Activated naive CD8-positive, alpha-beta T cell treated with anti-CD3 and anti-CD28 coated beads for 36 hours (primary cell): ENCODE results near the gene TRPM5. TPM values are rescaled to one million over a fixed set of nuclear protein-coding genes. Genes with fewer than 3 reads are reported as not detected.
A peak's percentile ranks its signal among the peaks of the same experiment; 100 is the strongest.

Source experiments
- DNase-seq: peaks from one replicate; pipeline ENCODE4 v3.0.0; 2021
- H3K27ac Mint-ChIP-seq: one replicate; pipeline ENCODE4 v1.8.0; 2022; ENCODE audit warnings: mild to moderate bottlenecking, moderate library complexity, mixed read lengths
- H3K27me3 Mint-ChIP-seq: one replicate; pipeline ENCODE4 v1.8.0; 2022; ENCODE audit warnings: mild to moderate bottlenecking, mixed read lengths
- H3K36me3 Mint-ChIP-seq: one replicate; pipeline ENCODE4 v1.8.0; 2021; ENCODE audit warnings: mild to moderate bottlenecking, mixed read lengths
- H3K4me1 Mint-ChIP-seq: one replicate; pipeline ENCODE4 v1.8.0; 2021; ENCODE audit warnings: mixed read lengths
- H3K4me3 Mint-ChIP-seq: one replicate; pipeline ENCODE4 v1.8.0; 2022; ENCODE audit warnings: mild to moderate bottlenecking, moderate library complexity, mixed read lengths
- H3K9me3 Mint-ChIP-seq: one replicate; pipeline ENCODE4 v1.8.0; 2022; ENCODE audit warnings: mixed read lengths
- total RNA-seq, 2 experiments: library from RNA; stranded (reverse); gene quantifications; one replicate each; pipeline ENCODE4 v1.2.3, GENCODE V29; 2021

Gene TRPM5
- total RNA-seq, 2 experiments from 2014 or later: not detected

GRCh38 chr11:2450321-2451041, 6.2 kb upstream of the TRPM5 start:
- H3K27ac Mint-ChIP-seq: no peak overlapping the region
- peaks cover 8% of the 10 kb centered on the region for H3K4me1 Mint-ChIP-seq
- H3K27me3 Mint-ChIP-seq: no peaks in the 10 kb centered on the region
- no peak overlapping the region for H3K4me3 Mint-ChIP-seq
- H3K9me3 Mint-ChIP-seq: no peaks in the 10 kb centered on the region
- peaks cover 3% of the 10 kb centered on the region for H3K36me3 Mint-ChIP-seq
- no peak for DNase-seq

GRCh38 chr11:2449548-2450320, 5.4 kb upstream of the TRPM5 start:
- DNase-seq: no peak
- no peaks in the 10 kb centered on the region for H3K36me3 Mint-ChIP-seq
- H3K27ac Mint-ChIP-seq: no peak overlapping the region
- H3K27me3 Mint-ChIP-seq: no peaks in the 10 kb centered on the region
- H3K4me3 Mint-ChIP-seq: no peak overlapping the region
- H3K4me1 Mint-ChIP-seq: peaks cover 11% of the 10 kb centered on the region
- no peaks in the 10 kb centered on the region for H3K9me3 Mint-ChIP-seq

- no peak for DNase-seq
- H3K4me1 Mint-ChIP-seq: peaks cover 11% of the 10 kb centered on the region
Measured at GRCh38 chr11:2448661-2449547, 4.6 kb upstream of the TRPM5 start.

GRCh38 chr11:2447951-2448650, 3.8 kb upstream of the TRPM5 start:
- Mint-ChIP-seq H3K9me3 (no peaks in the 10 kb centered on the region), H3K4me1 (peaks cover 16% of the 10 kb centered on the region), H3K4me3 (no peak overlapping the region), H3K36me3 (no peaks in the 10 kb centered on the region), H3K27me3 (no peaks in the 10 kb centered on the region), H3K27ac (no peak overlapping the region)
- DNase-seq: no peak

More at GRCh38 chr11:2448661-2449547, 4.6 kb upstream of the TRPM5 start:
- H3K9me3 Mint-ChIP-seq: no peaks in the 10 kb centered on the region
- H3K4me3 Mint-ChIP-seq: no peak overlapping the region
- H3K27me3 Mint-ChIP-seq: no peaks in the 10 kb centered on the region
- H3K36me3 Mint-ChIP-seq: no peaks in the 10 kb centered on the region
- H3K27ac Mint-ChIP-seq: no peak overlapping the region

GRCh38 chr11:2447253-2447950, 3.1 kb upstream of the TRPM5 start:
- Mint-ChIP-seq H3K9me3 (no peaks in the 10 kb centered on the region), H3K27ac (peak overlapping the region; percentile 17), H3K36me3 (no peaks in the 10 kb centered on the region), H3K4me3 (peak overlapping the region; percentile 87), H3K4me1 (peaks cover 23% of the 10 kb centered on the region), H3K27me3 (no peaks in the 10 kb centered on the region)
- no peak for DNase-seq

- DNase-seq: no peak
- Mint-ChIP-seq H3K4me3 (peak overlapping the region; percentile 87), H3K9me3 (no peaks in the 10 kb centered on the region), H3K27me3 (no peaks in the 10 kb centered on the region), H3K27ac (peak overlapping the region; percentile 17), H3K4me1 (peaks cover 25% of the 10 kb centered on the region), H3K36me3 (no peaks in the 10 kb centered on the region)
Measured at GRCh38 chr11:2446590-2447252, 2.4 kb upstream of the TRPM5 start.

- H3K36me3 Mint-ChIP-seq: no peaks in the 10 kb centered on the region
- peak overlapping the region; percentile 58 for H3K27ac Mint-ChIP-seq
- peak; percentile 29 for DNase-seq
- H3K9me3 Mint-ChIP-seq: no peaks in the 10 kb centered on the region
- H3K4me3 Mint-ChIP-seq: peak overlapping the region; percentile 87
- no peaks in the 10 kb centered on the region for H3K27me3 Mint-ChIP-seq
- H3K4me1 Mint-ChIP-seq: peaks cover 25% of the 10 kb centered on the region
Measured at GRCh38 chr11:2445746-2446551, 1.6 kb upstream of the TRPM5 start.

- Mint-ChIP-seq H3K36me3 (no peaks in the 10 kb centered on the region), H3K27ac (peak within 1 kb of the TSS; percentile 58), H3K4me3 (peak within 1 kb of the TSS; percentile 87), H3K27me3 (no peaks in the 10 kb centered on the region), H3K9me3 (no peaks in the 10 kb centered on the region), H3K4me1 (peaks cover 25% of the 10 kb centered on the region)
- DNase-seq: peak; percentile 76
Measured at GRCh38 chr11:2444821-2445745, 769 bp upstream of the TRPM5 start, which contains the start of gene KCNQ1. KCNQ1 (plus strand) TSS chr11:2445008; CDS start chr11:2445099, 91 bp downstream.

- no peaks in the 10 kb centered on the region for H3K9me3 Mint-ChIP-seq
- no peaks in the 10 kb centered on the region for H3K36me3 Mint-ChIP-seq
- H3K4me1 Mint-ChIP-seq: peaks cover 25% of the 10 kb centered on the region
- no peak overlapping the region for H3K27ac Mint-ChIP-seq
- DNase-seq: no peak
- no peaks in the 10 kb centered on the region for H3K27me3 Mint-ChIP-seq
- H3K4me3 Mint-ChIP-seq: no peak overlapping the region
Measured at GRCh38 chr11:2443406-2443805, 908 bp downstream of the TRPM5 start.

- Mint-ChIP-seq H3K27me3 (no peaks in the 10 kb centered on the region), H3K9me3 (no peaks in the 10 kb centered on the region), H3K4me1 (peaks cover 25% of the 10 kb centered on the region), H3K36me3 (no peaks in the 10 kb centered on the region), H3K4me3 (no peak overlapping the region), H3K27ac (no peak overlapping the region)
- no peak for DNase-seq
Measured at GRCh38 chr11:2442589-2442988, 1.7 kb downstream of the TRPM5 start.

GRCh38 chr11:2441171-2441570, 3.1 kb downstream of the TRPM5 start:
- DNase-seq: no peak
- no peak overlapping the region for H3K27ac Mint-ChIP-seq
- peaks cover 17% of the 10 kb centered on the region for H3K4me1 Mint-ChIP-seq
- no peak overlapping the region for H3K4me3 Mint-ChIP-seq
- no peaks in the 10 kb centered on the region for H3K27me3 Mint-ChIP-seq
- no peaks in the 10 kb centered on the region for H3K9me3 Mint-ChIP-seq
- no peaks in the 10 kb centered on the region for H3K36me3 Mint-ChIP-seq

- H3K4me1 Mint-ChIP-seq: peaks cover 17% of the 10 kb centered on the region
- no peaks in the 10 kb centered on the region for H3K27me3 Mint-ChIP-seq
- DNase-seq: no peak
- no peaks in the 10 kb centered on the region for H3K36me3 Mint-ChIP-seq
- H3K9me3 Mint-ChIP-seq: no peaks in the 10 kb centered on the region
- H3K4me3 Mint-ChIP-seq: no peak overlapping the region
- no peak overlapping the region for H3K27ac Mint-ChIP-seq
Measured at GRCh38 chr11:2440646-2441045, 3.7 kb downstream of the TRPM5 start.
